Activated CD8-positive, alpha-beta memory T cell treated with anti-CD3 and anti-CD28 coated beads, Interleukin-2, amount 10 ng/mL, durations not matched to agents 7 days and 5 days (primary cell): ENCODE results near the gene ASPRV1. TPM values are rescaled to one million over a fixed set of nuclear protein-coding genes. Genes with fewer than 3 reads are reported as not detected.

Experiments used
- ATAC-seq: fragments of 150-1000 bp; cut with Tn5 transposase; one replicate; pipeline ENCODE4 v1.10.0; 2021; ENCODE audit warnings: moderate library complexity
- CTCF ChIA-PET: fragments of 350-600 bp; sonication (Branson Sonifier 250); formaldehyde crosslinking; loops from one replicate; lab custom pipeline; 2021; ENCODE audit warnings: antibody characterized with exemption; lab: Charles Lee
- DNase-seq: peaks from one replicate; pipeline ENCODE4 v3.0.0-alpha.2; 2020
- H3K27ac Mint-ChIP-seq: one replicate; pipeline ENCODE4 v1.8.0; 2021; ENCODE audit warnings: mild to moderate bottlenecking, mixed read lengths
- H3K27me3 Mint-ChIP-seq: one replicate; pipeline ENCODE4 v1.8.0; 2021; ENCODE audit warnings: mixed read lengths
- H3K36me3 Mint-ChIP-seq: one replicate; pipeline ENCODE4 v1.8.0; 2021; ENCODE audit warnings: mild to moderate bottlenecking, mixed read lengths
- H3K4me1 Mint-ChIP-seq: one replicate; pipeline ENCODE4 v1.8.0; 2021; ENCODE audit warnings: mixed read lengths
- H3K4me3 Mint-ChIP-seq: one replicate; pipeline ENCODE4 v1.8.0; 2021; ENCODE audit warnings: mild to moderate bottlenecking, moderate library complexity, mixed read lengths
- H3K9me3 Mint-ChIP-seq: one replicate; pipeline ENCODE4 v1.8.0; 2022; ENCODE audit warnings: low read depth, mixed read lengths
- total RNA-seq, 2 experiments: library from RNA; stranded (reverse); gene quantifications; one replicate each; pipeline ENCODE4 v1.2.3, GENCODE V29; 2021

ASPRV1 gene
- total RNA-seq, 2 experiments from 2014 or later = 1.3 to 1.8 TPM

DNA sequence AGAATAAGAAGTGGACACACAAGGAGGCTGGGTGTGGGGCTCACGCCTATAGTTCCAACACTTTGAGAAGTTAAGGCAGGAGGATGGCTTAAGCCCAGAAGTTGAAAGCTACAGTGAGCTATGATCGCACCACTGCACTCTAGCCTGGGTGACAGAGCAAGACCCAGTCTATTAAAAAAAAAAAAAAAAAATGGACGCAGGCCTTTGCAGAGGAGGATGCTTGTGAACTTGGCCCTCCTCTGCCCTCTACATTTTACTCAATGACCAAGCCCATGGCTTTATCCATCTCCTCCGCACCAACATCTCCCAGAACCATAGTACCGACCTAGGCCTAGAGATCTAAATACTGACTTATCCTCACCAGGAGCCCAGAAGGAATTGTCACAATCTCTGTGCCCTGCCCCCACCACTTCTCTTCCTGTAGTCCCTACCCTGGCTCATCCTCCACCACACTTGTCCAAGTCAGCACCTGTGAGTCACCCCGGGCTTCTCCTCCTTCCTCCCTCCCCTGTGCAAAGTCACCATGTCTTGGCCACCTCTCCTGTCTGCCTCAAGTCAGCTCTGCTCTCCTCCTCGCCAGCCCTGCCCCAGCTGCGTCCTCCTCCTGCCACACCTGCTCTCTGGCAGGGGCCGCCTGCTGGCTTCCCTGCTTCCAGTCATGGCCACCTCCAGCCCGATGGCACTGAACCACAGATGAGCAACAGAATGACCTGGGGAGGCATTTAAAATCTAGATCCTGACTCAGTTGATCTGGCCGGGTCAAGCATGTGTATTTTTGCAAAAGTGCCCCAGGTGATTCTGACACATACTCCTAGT lies 35.8 kb upstream of the ASPRV1 start:
- Mint-ChIP-seq H3K4me1 (peaks cover 24% of the 10 kb centered on the region), H3K27me3 (no peaks in the 10 kb centered on the region), H3K27ac (no peak overlapping the region), H3K9me3 (no peaks in the 10 kb centered on the region), H3K4me3 (no peak overlapping the region), H3K36me3 (peaks cover 3% of the 10 kb centered on the region)
- CTCF ChIA-PET = no interaction called here
- DNase-seq (peak; percentile 45), ATAC-seq (peak; percentile 66)

GRCh38 chr2:69995511-69995910 lies 34.1 kb upstream of the ASPRV1 start:
- Mint-ChIP-seq H3K27me3 (no peaks in the 10 kb centered on the region), H3K4me1 (peaks cover 18% of the 10 kb centered on the region), H3K4me3 (no peak overlapping the region), H3K9me3 (no peaks in the 10 kb centered on the region), H3K36me3 (peaks cover 3% of the 10 kb centered on the region), H3K27ac (no peak overlapping the region)
- CTCF ChIA-PET = no interaction called here
- no peak for ATAC-seq
- peak; percentile 19 for DNase-seq

- peaks cover 3% of the 10 kb centered on the region for H3K36me3 Mint-ChIP-seq
- no peak overlapping the region for H3K4me3 Mint-ChIP-seq
- no peak overlapping the region for H3K27ac Mint-ChIP-seq
- H3K9me3 Mint-ChIP-seq = no peaks in the 10 kb centered on the region
- no peaks in the 10 kb centered on the region for H3K27me3 Mint-ChIP-seq
- CTCF ChIA-PET = no interaction called here
- peak; percentile 35 for DNase-seq
- peaks cover 17% of the 10 kb centered on the region for H3K4me1 Mint-ChIP-seq
- no peak for ATAC-seq
Measured at GRCh38 chr2:69994166-69994565, 32.7 kb upstream of the ASPRV1 start.

- no peaks in the 10 kb centered on the region for H3K9me3 Mint-ChIP-seq
- H3K4me3 Mint-ChIP-seq = no peak overlapping the region
- peaks cover 17% of the 10 kb centered on the region for H3K4me1 Mint-ChIP-seq
- no peak for ATAC-seq
- H3K36me3 Mint-ChIP-seq = peaks cover 3% of the 10 kb centered on the region
- H3K27ac Mint-ChIP-seq = no peak overlapping the region
- CTCF ChIA-PET = no interaction called here
- DNase-seq = no peak
- H3K27me3 Mint-ChIP-seq = no peaks in the 10 kb centered on the region
Measured at GRCh38 chr2:69993708-69994107, 32.3 kb upstream of the ASPRV1 start.

- peaks cover 3% of the 10 kb centered on the region for H3K36me3 Mint-ChIP-seq
- H3K4me1 Mint-ChIP-seq = peaks cover 20% of the 10 kb centered on the region
- ATAC-seq = no peak
- H3K9me3 Mint-ChIP-seq = no peaks in the 10 kb centered on the region
- DNase-seq = no peak
- CTCF ChIA-PET = no interaction called here
- peak overlapping the region; percentile 26 for H3K27ac Mint-ChIP-seq
- H3K27me3 Mint-ChIP-seq = no peaks in the 10 kb centered on the region
- H3K4me3 Mint-ChIP-seq = no peak overlapping the region
Measured at GRCh38 chr2:69993048-69993565, 31.7 kb upstream of the ASPRV1 start.

GRCh38 chr2:69992310-69993047 lies 31.0 kb upstream of the ASPRV1 start:
- CTCF ChIA-PET = no interaction called here
- ATAC-seq (no peak), DNase-seq (no peak)
- peaks cover 14% of the 10 kb centered on the region for H3K4me1 Mint-ChIP-seq
- H3K36me3 Mint-ChIP-seq = peaks cover 3% of the 10 kb centered on the region
- H3K27ac Mint-ChIP-seq = no peak overlapping the region
- H3K9me3 Mint-ChIP-seq = no peaks in the 10 kb centered on the region
- H3K27me3 Mint-ChIP-seq = no peaks in the 10 kb centered on the region
- H3K4me3 Mint-ChIP-seq = no peak overlapping the region

DNA sequence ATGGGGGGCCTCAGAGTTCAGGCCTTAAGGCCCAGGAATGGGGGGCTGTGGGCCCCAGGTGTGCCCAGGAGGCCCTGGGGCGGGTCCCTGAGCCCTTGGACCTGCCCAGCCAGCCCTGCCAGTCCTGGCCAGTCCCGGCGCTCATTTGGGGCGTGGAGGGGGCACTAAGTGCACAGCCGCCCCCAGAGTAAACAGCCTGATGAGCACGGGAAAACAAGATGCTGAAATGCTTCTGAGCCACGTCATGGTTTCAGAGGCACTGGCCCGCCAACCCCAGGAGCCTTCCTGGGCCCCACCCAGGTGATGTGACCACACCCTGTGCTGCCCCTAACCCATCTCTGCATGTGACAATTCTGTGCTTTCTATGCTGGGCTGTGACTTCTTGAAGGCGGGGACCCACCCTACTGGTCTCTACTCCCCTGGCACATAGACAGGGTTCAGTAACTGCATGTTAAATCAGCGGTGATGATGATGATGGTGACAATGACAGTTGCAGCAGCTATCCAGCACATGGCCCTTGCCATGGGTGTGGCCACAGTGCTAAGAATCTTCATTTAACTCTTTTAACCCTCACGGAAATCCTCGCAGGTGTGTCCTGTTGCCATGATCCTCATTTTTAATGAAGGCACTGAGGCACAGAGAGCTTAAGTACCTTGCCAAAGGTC lies 28.1 kb upstream of the ASPRV1 start:
- H3K4me3 Mint-ChIP-seq = no peak overlapping the region
- H3K9me3 Mint-ChIP-seq = no peaks in the 10 kb centered on the region
- no peaks in the 10 kb centered on the region for H3K27me3 Mint-ChIP-seq
- CTCF ChIA-PET = no interaction called here
- ATAC-seq (no peak), DNase-seq (no peak)
- no peaks in the 10 kb centered on the region for H3K36me3 Mint-ChIP-seq
- H3K4me1 Mint-ChIP-seq = peaks cover 5% of the 10 kb centered on the region
- H3K27ac Mint-ChIP-seq = no peak overlapping the region

DNA sequence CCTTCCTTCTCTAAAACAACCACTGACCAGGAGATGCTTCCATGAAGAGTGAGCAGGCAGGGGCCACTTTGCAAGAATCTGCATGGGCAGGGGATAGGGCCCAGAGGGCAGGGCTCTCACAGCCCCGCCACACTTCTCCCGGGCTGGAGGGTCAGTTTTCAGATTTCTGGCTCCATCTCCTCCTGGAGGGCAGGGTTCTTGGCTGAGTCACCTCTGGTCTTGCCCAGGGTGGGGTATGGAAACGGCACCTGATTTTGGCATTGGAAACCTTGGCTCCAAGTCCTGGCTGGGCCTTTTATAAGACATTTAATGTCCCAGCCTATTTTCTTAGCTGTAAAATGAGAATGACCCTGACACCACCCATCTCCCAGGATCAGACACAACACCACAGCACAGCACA lies 27.6 kb upstream of the ASPRV1 start:
- no peak for DNase-seq
- Mint-ChIP-seq H3K36me3 (no peaks in the 10 kb centered on the region), H3K4me1 (peaks cover 5% of the 10 kb centered on the region), H3K27me3 (no peaks in the 10 kb centered on the region), H3K4me3 (no peak overlapping the region), H3K9me3 (no peaks in the 10 kb centered on the region), H3K27ac (no peak overlapping the region)
- CTCF ChIA-PET = no interaction called here
- ATAC-seq = no peak

DNA sequence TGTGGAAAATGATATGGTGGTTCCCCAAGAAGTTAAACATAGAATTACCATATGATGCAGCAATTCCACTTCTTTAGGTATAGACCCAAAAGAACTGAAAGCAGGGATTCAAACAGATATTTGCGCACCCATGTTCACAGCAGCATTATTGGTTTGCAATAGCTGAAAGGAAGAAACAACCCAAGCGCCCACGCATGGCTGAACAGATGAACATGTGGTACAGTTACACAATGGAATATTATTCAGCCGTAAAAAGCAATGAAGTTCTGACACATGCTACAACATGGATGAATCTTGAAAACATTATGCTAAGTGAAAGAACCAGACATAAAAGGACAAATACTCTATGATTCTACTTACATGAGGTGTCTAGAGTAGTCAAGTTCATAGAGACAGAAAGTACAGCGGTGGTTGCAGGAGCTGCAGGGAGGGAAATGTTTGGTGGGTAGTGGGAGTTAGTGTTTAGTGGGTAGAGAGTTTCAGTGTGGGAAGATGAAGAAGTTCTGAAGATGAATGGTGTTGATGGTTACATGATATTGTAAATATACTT lies 26.7 kb upstream of the ASPRV1 start:
- H3K4me3 Mint-ChIP-seq = no peak overlapping the region
- no peaks in the 10 kb centered on the region for H3K9me3 Mint-ChIP-seq
- DNase-seq = no peak
- H3K27me3 Mint-ChIP-seq = no peaks in the 10 kb centered on the region
- peaks cover 5% of the 10 kb centered on the region for H3K4me1 Mint-ChIP-seq
- no peak overlapping the region for H3K27ac Mint-ChIP-seq
- H3K36me3 Mint-ChIP-seq = no peaks in the 10 kb centered on the region
- ATAC-seq = no peak
- CTCF ChIA-PET = interaction anchor here (0.5 to 1.0 kb wide), 2 partner anchors 65 to 82 kb away, joined by 3 to 4 read pairs; no protein-coding TSS in a partner anchor

DNA sequence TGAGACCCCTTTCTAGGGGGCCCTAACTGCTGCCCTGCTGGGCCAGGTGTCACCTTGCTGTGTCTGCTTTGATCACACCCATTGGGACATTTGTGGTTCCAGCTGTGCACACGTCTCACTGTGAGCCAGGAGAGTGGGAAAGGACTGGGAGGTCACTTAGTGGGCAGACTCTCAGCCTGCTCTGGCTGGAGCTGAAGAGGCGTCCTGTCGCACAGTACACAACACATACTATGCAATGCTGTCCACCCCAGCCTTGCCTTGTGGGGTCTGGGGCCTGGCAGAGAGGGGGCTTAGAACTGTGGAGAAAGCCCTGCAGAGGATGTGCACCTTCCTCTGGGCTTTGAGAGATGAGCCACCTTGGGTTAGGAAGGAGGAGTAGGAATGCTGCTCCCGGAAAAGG lies 25.3 kb upstream of the ASPRV1 start:
- DNase-seq = no peak
- no peak for ATAC-seq
- H3K9me3 Mint-ChIP-seq = no peaks in the 10 kb centered on the region
- H3K4me1 Mint-ChIP-seq = peaks cover 5% of the 10 kb centered on the region
- no peak overlapping the region for H3K4me3 Mint-ChIP-seq
- H3K27me3 Mint-ChIP-seq = no peaks in the 10 kb centered on the region
- peak overlapping the region; percentile 14 for H3K27ac Mint-ChIP-seq
- no peaks in the 10 kb centered on the region for H3K36me3 Mint-ChIP-seq
- CTCF ChIA-PET = no interaction called here

GRCh38 chr2:69985688-69986087 lies 24.3 kb upstream of the ASPRV1 start:
- DNase-seq (no peak), ATAC-seq (no peak)
- H3K27me3 Mint-ChIP-seq = no peaks in the 10 kb centered on the region
- no peaks in the 10 kb centered on the region for H3K36me3 Mint-ChIP-seq
- no peak overlapping the region for H3K4me3 Mint-ChIP-seq
- peaks cover 5% of the 10 kb centered on the region for H3K4me1 Mint-ChIP-seq
- H3K27ac Mint-ChIP-seq = no peak overlapping the region
- CTCF ChIA-PET = no interaction called here
- H3K9me3 Mint-ChIP-seq = no peaks in the 10 kb centered on the region

- Mint-ChIP-seq H3K36me3 (no peaks in the 10 kb centered on the region), H3K27ac (no peak overlapping the region), H3K4me1 (peaks cover 5% of the 10 kb centered on the region), H3K27me3 (no peaks in the 10 kb centered on the region), H3K9me3 (no peaks in the 10 kb centered on the region), H3K4me3 (no peak overlapping the region)
- CTCF ChIA-PET = no interaction called here
- DNase-seq (no peak), ATAC-seq (no peak)
Measured at GRCh38 chr2:69985216-69985615, 23.8 kb upstream of the ASPRV1 start.

- no peaks in the 10 kb centered on the region for H3K9me3 Mint-ChIP-seq
- H3K27ac Mint-ChIP-seq = no peak overlapping the region
- H3K27me3 Mint-ChIP-seq = no peaks in the 10 kb centered on the region
- CTCF ChIA-PET = no interaction called here
- no peak overlapping the region for H3K4me3 Mint-ChIP-seq
- H3K4me1 Mint-ChIP-seq = peaks cover 2% of the 10 kb centered on the region
- no peak for DNase-seq
- H3K36me3 Mint-ChIP-seq = no peaks in the 10 kb centered on the region
- ATAC-seq = no peak
Measured at GRCh38 chr2:69983392-69983966, 22.0 kb upstream of the ASPRV1 start.
